ENCODE results near the gene TNFRSF13B.

TNFRSF13B gene

GRCh38 chr17:16953841-16954240, 18.1 kb downstream of the TNFRSF13B start:
- Histone ChIP-seq H3K4me2 (peak overlapping the region; percentile 27 to 67 (median 47); a peak in 21 of 22 replicates), H3K27ac (peak overlapping the region in 1 of 11 experiments; percentile 7; a peak in 1 of 22 replicates), H4K20me1 (no peaks in the 10 kb centered on the region), H3K9ac (no peak overlapping the region), H3K27me3 (no peaks in the 10 kb centered on the region), H3K9me3 (replicated peaks in 1 of 11) (peaks cover 26 to 39% (median 32%) of the 10 kb centered on the region in 11 experiments), H3K4me3 (no peak overlapping the region), H3K36me3 (peaks cover 0 to 1% (median 0%) of the 10 kb centered on the region in 11 experiments; a peak in 3 of 22 replicates), H3K4me1 (peaks cover 13 to 31% (median 19%) of the 10 kb centered on the region in 10 experiments)
- TF ChIP-seq Cebpa-rat (IDR thresholded peaks at IDR 0.05): no peak

- TF ChIP-seq Cebpa-rat (IDR thresholded peaks at IDR 0.05): no peak
- Histone ChIP-seq H3K4me1 (peaks cover 13 to 31% (median 19%) of the 10 kb centered on the region in 10 experiments), H3K9ac (no peak overlapping the region), H3K4me2 (peak overlapping the region in 8 of 11 experiments; percentile 36 to 67 (median 50); a peak in 9 of 22 replicates), H3K36me3 (peaks cover 0 to 6% (median 0%) of the 10 kb centered on the region in 11 experiments; a peak in 3 of 22 replicates), H3K9me3 (replicated peaks in 1 of 11) (peaks cover 31 to 44% (median 37%) of the 10 kb centered on the region in 11 experiments), H3K4me3 (no peak overlapping the region), H3K27ac (no peak overlapping the region), H3K27me3 (no peaks in the 10 kb centered on the region), H4K20me1 (no peaks in the 10 kb centered on the region)
Observed at GRCh38 chr17:16953347-16953746, 18.6 kb downstream of the TNFRSF13B start.

DNA sequence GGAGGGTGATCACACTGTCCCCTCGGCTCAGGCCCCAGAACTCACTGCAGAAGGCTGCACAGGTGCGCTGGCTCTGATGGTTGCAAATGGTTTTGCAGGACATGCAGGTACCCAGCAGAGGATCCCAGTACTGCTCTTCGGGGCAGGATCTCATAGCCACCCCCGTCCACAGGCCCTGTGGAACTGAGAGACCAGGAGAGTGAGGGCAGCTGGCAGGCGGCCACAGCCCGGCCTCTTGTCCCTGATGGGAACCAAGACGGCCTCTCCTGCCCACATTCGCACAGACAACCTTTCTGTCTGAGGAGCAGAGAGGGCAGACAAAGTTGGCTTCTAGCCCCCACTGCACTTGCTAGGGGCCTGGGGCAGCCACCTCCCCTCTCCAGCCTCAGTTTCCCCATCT, 19.5 kb downstream of the TNFRSF13B start:
- Histone ChIP-seq H3K27ac (no peak overlapping the region), H3K27me3 (no peaks in the 10 kb centered on the region), H4K20me1 (no peaks in the 10 kb centered on the region), H3K9ac (no peak overlapping the region), H3K4me2 (no peak overlapping the region), H3K36me3 (peaks cover 0 to 9% (median 0%) of the 10 kb centered on the region in 11 experiments; a peak in 3 of 22 replicates), H3K4me1 (peaks cover 13 to 31% (median 20%) of the 10 kb centered on the region in 10 experiments), H3K4me3 (no peak overlapping the region), H3K9me3 (replicated peaks in 1 of 11) (peaks cover 40 to 52% (median 46%) of the 10 kb centered on the region in 11 experiments)
- no peak for TF ChIP-seq Cebpa-rat (IDR thresholded peaks at IDR 0.05)

DNA sequence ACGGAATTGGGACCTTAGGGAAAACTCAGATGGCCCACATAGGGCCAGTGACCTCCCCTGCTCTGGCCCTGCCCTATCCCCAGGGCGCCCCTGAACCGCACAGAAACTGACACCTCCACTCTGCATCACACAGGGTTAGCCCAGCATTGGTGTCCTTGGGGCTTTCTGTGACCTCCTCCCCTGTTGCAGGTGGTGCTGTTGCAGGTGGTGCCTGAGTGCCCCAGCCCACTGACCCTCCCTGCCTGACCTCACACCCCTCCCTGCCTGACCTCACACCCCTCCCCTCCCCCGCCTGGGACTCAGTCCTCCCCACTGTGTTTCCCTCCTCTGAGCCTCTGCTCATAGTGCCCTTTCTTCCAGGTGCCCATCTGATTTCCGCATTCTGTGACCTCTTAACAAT, 21.4 kb downstream of the TNFRSF13B start:
- Histone ChIP-seq H3K4me3 (no peak overlapping the region), H3K9ac (no peak overlapping the region), H3K4me2 (no peak overlapping the region), H3K4me1 (peaks cover 20 to 41% (median 27%) of the 10 kb centered on the region in 10 experiments), H3K9me3 (replicated peaks in 1 of 11) (peaks cover 22 to 41% (median 33%) of the 10 kb centered on the region in 11 experiments), H3K36me3 (peaks cover 0 to 9% (median 0%) of the 10 kb centered on the region in 11 experiments; a peak in 3 of 22 replicates), H3K27me3 (no peaks in the 10 kb centered on the region), H3K27ac (no peak overlapping the region), H4K20me1 (no peaks in the 10 kb centered on the region)
- TF ChIP-seq Cebpa-rat (IDR thresholded peaks at IDR 0.05): no peak

DNA sequence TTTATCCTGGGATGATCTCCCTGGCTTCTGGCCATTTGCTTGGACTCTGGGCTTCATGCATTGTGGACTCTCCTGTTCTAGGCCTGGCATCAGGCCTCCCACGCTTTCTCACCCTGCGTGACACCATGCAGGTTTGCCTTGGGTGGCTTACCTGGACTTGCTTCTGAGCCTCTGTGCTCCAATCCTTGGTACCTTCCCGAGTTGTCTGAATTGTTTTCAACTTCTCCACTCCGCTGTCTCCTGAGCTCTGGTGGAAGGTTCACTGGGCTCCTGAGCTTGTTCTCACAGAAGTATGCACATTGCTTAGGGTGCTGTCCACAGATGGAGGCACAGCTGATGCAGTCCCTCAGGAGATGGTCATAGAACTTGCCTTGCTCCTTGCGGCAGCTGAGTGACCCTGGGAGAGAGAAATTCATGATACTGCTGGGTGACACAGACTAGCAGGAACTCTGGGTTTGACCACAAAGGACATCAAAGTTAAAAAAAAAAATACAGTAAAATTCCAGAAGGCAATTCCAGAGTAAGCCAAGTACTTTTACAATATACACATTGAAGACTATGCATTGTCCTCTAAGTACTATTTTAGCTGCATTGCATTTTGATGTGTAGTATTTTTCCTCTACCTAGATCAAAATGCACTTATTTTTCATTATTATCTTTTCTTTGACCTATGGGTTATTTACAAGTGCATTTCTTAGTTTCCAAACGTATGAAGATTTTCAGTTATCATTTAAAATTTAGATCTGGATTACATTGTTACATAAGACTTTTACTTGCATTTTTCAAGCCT, 23.1 kb downstream of the TNFRSF13B start:
- 0 out of 22 replicates have a peak, but pooled peaks cover 0 to 2% (median 0%) of the 10 kb centered on the region in 11 experiments for H3K27me3 ChIP-seq
- H3K4me2 ChIP-seq: no peak overlapping the region
- H3K36me3 ChIP-seq: peaks cover 0 to 9% (median 0%) of the 10 kb centered on the region in 11 experiments; a peak in 3 of 22 replicates
- H4K20me1 ChIP-seq: no peaks in the 10 kb centered on the region
- no peak overlapping the region for H3K9ac ChIP-seq
- H3K4me3 ChIP-seq: 0 out of 20 replicates have a peak overlapping the region, but pooled peaks of 1 of the 10 experiments have one; percentile 8
- H3K9me3 ChIP-seq (replicated peaks in 1 of 11): peaks cover 20 to 36% (median 31%) of the 10 kb centered on the region in 11 experiments
- H3K27ac ChIP-seq: no peak overlapping the region
- no peak for TF ChIP-seq Cebpa-rat (IDR thresholded peaks at IDR 0.05)
- peaks cover 17 to 45% (median 30%) of the 10 kb centered on the region in 10 experiments for H3K4me1 ChIP-seq

DNA sequence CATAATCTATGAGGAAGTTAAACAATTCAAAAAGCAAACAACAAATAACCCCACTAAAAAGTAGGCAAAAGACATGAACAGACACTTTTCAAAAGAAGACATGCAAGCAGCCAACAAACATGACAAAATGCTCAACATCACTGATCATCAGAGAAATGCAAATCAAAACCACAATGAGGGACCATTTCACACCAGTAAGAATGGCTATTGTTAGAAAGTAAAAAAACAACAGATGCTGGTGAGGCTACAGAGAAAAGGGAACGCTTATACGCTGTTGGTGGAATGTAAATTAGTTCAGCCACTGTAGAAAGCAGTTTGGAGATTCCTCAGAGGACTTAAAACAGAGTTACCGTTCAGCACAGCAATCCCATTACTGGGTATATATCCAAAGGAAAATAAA, 24.4 kb downstream of the TNFRSF13B start:
- peaks cover 20 to 36% (median 31%) of the 10 kb centered on the region in 11 experiments for H3K9me3 ChIP-seq (replicated peaks in 1 of 11)
- peak overlapping the region in 2 of 11 experiments; percentile 11 to 31; a peak in 2 of 22 replicates for H3K4me2 ChIP-seq
- no peak for TF ChIP-seq Cebpa-rat (IDR thresholded peaks at IDR 0.05)
- no peaks in the 10 kb centered on the region for H4K20me1 ChIP-seq
- no peak overlapping the region for H3K27ac ChIP-seq
- H3K36me3 ChIP-seq: peaks cover 0 to 9% (median 0%) of the 10 kb centered on the region in 11 experiments; a peak in 3 of 22 replicates
- no peak overlapping the region for H3K9ac ChIP-seq
- 0 out of 22 replicates have a peak, but pooled peaks cover 0 to 4% (median 0%) of the 10 kb centered on the region in 11 experiments for H3K27me3 ChIP-seq
- no peak overlapping the region for H3K4me3 ChIP-seq
- peaks cover 6 to 46% (median 30%) of the 10 kb centered on the region in 10 experiments; a peak in 19 of 20 replicates for H3K4me1 ChIP-seq

DNA sequence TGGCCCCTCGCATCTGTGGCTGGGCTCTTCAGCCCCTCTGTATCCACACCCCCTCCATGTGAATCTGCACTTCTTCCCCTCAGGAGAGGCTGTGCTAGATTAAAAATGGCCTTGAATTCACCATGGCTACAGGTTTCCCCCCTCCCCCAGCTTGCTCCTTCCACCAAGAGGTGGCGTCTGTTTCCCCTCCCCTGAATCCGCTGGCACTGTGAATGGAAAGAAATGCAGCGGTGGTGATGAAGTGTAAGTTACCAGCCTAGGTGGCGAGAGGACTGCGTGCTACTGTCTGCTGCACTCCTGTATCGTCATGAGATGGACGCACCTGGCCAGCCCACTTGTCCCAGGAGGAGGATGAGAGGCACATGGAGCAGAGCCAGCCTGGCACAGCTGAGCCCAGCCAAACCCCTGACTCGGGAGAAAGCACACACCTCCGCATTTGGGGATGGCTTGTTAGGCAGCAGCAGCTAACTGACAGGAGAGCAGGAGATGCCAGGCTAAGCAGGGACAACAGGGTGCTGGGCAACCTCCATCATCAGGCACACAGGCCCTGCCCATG, 26.2 kb downstream of the TNFRSF13B start:
- peaks cover 0 to 9% (median 0%) of the 10 kb centered on the region in 11 experiments; a peak in 3 of 22 replicates for H3K36me3 ChIP-seq
- no peak for TF ChIP-seq Cebpa-rat (IDR thresholded peaks at IDR 0.05)

DNA sequence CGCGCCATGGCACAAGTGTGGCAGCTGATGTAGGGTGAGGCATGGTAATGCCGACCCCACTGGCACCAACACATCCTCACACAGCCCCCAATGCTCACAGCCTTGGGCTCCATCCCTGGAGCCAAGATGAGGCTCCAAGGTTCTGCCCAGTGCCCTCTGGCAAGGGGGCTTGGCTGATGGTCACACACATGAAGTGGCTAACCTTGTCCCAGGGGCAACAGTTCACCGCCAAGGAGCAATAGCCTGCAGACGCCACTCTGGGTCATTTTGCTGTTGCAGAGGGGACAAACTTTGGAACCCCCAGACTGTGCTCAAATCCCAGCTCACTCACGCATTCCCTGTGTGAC, 26.8 kb downstream of the TNFRSF13B start:
- Histone ChIP-seq H3K27ac (no peak overlapping the region), H3K4me2 (peak overlapping the region in 10 of 11 experiments; percentile 15 to 72 (median 54); a peak in 14 of 22 replicates), H3K9ac (no peak overlapping the region), H3K4me3 (no peak overlapping the region), H3K27me3 (0 out of 22 replicates have a peak, but pooled peaks cover 0 to 4% (median 0%) of the 10 kb centered on the region in 11 experiments), H3K4me1 (peaks cover 6 to 52% (median 30%) of the 10 kb centered on the region in 10 experiments; a peak in 19 of 20 replicates), H3K9me3 (replicated peaks in 1 of 11) (peaks cover 20 to 31% (median 28%) of the 10 kb centered on the region in 11 experiments), H3K36me3 (peaks cover 0 to 9% (median 0%) of the 10 kb centered on the region in 11 experiments; a peak in 3 of 22 replicates), H4K20me1 (no peaks in the 10 kb centered on the region)
- no peak for TF ChIP-seq Cebpa-rat (IDR thresholded peaks at IDR 0.05)

More for the DNA sequence above, 26.2 kb downstream of the TNFRSF13B start:
- peak overlapping the region in 9 of 11 experiments; percentile 5 to 72 (median 57); a peak in 14 of 22 replicates for H3K4me2 ChIP-seq
- 0 out of 22 replicates have a peak, but pooled peaks cover 0 to 4% (median 0%) of the 10 kb centered on the region in 11 experiments for H3K27me3 ChIP-seq
- H3K4me1 ChIP-seq: peaks cover 6 to 46% (median 30%) of the 10 kb centered on the region in 10 experiments; a peak in 19 of 20 replicates
- no peaks in the 10 kb centered on the region for H4K20me1 ChIP-seq
- H3K9ac ChIP-seq: no peak overlapping the region; a peak in 1 of 22 replicates
- no peak overlapping the region for H3K4me3 ChIP-seq
- peaks cover 20 to 35% (median 31%) of the 10 kb centered on the region in 11 experiments for H3K9me3 ChIP-seq (replicated peaks in 1 of 11)
- no peak overlapping the region for H3K27ac ChIP-seq
